Measurements from ENCODE around the gene ALKBH5. TPM values are rescaled to one million over a fixed set of nuclear protein-coding genes. Genes with fewer than 3 reads are reported as not detected.

ALKBH5 gene
- total and polyA plus RNA-seq, 10 of the 15 experiments (the other 5 are each of a cell fraction or from before 2014, with no cell fraction given), result 13.7 to 99.9 (median 52.4) TPM

DNA sequence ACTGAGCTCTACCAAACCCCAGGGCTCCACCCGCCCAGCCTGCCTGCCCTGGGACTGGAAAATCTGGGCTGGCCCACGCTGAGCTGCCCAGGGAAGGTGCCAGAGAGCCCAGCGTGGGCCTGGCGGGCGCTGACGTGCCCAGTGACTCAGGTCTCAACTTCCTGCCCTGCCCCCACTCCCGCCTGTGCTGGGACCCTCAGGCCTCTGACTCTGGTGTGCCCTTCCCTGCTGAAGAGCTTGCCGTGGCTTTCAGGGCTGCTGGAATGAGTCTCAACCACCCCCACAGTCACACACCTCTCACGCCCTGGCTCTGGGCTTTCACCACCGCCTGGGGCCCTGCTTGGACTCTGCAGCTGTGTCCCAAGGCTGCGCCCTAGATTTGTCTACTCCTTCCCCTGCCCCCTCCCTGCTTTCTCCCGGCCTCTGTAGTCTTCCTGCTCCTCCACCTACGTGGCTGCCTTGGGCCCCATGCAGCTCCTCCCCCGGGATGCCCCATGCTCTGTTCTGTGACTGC lies 52.2 kb downstream of the ALKBH5 start:
- RAD21 ChIA-PET (ENCODE audit: unreplicated experiment), result no interaction called here

More for the DNA sequence above, 52.2 kb downstream of the ALKBH5 start:
- H3K4me1 ChIP-seq (ENCODE audit: control insufficient read depth, insufficient read depth, low read length), result no peaks in the 10 kb centered on the region
- no peak overlapping the region for H2AFZ ChIP-seq (ENCODE audit: control insufficient read depth, low read depth, low read length)
- H3K4me2 ChIP-seq (ENCODE audit: control insufficient read depth, insufficient read depth), result no peak overlapping the region
- TF ChIP-seq IRF4 (IDR thresholded peaks at IDR 0.05; ENCODE audit: low read depth, low read length) (no peak), RELA (IDR thresholded peaks at IDR 0.05; ENCODE audit: borderline replicate concordance, partially characterized antibody) (no peak), POU2F2 (IDR thresholded peaks at IDR 0.05; ENCODE audit: borderline replicate concordance, low read depth, low read length) (no peak), CHD2 (IDR thresholded peaks at IDR 0.05; ENCODE audit: borderline replicate concordance, low read depth, low read length) (no peak), BMI1 (IDR thresholded peaks at IDR 0.05; ENCODE audit: borderline replicate concordance) (no peak), BCLAF1 (IDR thresholded peaks at IDR 0.05) (no peak)
- TF ChIP-seq, protein P1, sequence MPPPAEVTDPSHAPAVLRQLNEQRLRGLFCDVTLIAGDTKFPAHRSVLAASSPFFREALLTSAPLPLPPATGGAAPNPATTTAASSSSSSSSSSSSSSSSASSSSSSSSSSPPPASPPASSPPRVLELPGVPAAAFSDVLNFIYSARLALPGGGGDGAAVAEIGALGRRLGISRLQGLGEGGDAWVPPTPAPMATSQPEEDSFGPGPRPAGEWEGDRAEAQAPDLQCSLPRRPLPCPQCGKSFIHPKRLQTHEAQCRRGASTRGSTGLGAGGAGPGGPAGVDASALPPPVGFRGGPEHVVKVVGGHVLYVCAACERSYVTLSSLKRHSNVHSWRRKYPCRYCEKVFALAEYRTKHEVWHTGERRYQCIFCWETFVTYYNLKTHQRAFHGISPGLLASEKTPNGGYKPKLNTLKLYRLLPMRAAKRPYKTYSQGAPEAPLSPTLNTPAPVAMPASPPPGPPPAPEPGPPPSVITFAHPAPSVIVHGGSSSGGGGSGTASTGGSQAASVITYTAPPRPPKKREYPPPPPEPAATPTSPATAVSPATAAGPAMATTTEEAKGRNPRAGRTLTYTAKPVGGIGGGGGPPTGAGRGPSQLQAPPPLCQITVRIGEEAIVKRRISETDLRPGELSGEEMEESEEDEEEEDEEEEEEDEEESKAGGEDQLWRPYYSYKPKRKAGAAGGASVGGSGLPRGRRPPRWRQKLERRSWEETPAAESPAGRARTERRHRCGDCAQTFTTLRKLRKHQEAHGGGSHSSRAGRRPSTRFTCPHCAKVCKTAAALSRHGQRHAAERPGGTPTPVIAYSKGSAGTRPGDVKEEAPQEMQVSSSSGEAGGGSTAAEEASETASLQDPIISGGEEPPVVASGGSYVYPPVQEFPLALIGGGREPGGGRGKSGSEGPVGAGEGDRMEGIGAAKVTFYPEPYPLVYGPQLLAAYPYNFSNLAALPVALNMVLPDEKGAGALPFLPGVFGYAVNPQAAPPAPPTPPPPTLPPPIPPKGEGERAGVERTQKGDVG (CRISPR knock-in tag; IDR thresholded peaks at IDR 0.05), result no peak
- TF ChIP-seq, protein P2, sequence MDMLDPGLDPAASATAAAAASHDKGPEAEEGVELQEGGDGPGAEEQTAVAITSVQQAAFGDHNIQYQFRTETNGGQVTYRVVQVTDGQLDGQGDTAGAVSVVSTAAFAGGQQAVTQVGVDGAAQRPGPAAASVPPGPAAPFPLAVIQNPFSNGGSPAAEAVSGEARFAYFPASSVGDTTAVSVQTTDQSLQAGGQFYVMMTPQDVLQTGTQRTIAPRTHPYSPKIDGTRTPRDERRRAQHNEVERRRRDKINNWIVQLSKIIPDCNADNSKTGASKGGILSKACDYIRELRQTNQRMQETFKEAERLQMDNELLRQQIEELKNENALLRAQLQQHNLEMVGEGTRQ (IDR thresholded peaks at IDR 0.05; ENCODE audit: borderline replicate concordance, low read depth, low read length), result no peak
- no peaks in the 10 kb centered on the region for H3K36me3 ChIP-seq (ENCODE audit: control insufficient read depth in 2 of 2, insufficient read depth in 2 of 2, low read length in 1 of 2)
- no peaks in the 10 kb centered on the region for H3K27me3 ChIP-seq (replicated peaks in 1 of 2; ENCODE audit: control insufficient read depth in 2 of 2, insufficient read depth in 2 of 2, low read length in 1 of 2)
- no peak overlapping the region for H3K9ac ChIP-seq (ENCODE audit: control insufficient read depth, insufficient read depth, low read length)
- 43% methylated on average over 14 of the region's 14 CpGs for WGBS (ENCODE audit: insufficient coverage, insufficient replicate concordance, low lambda C conversion rate, missing lambda C conversion rate)
- ATAC-seq, result no peak
- no peaks in the 10 kb centered on the region for H3K79me2 ChIP-seq (ENCODE audit: control insufficient read depth, insufficient read depth, low read length)
- no peak for DNase-seq (ENCODE audit: low read depth, low spot score)
- ChIA-PET SMC1A (ENCODE audit: uncharacterized antibody, unreplicated experiment) (interaction anchor here (0.7 kb wide), 1 partner anchor 73 kb away, joined by 4 read pairs; no protein-coding TSS in a partner anchor), CTCF (interaction anchor here (0.7 kb wide), 1 partner anchor 14 kb away, joined by 3 read pairs; no protein-coding TSS in a partner anchor), POLR2A (no interaction called here)
- intact Hi-C loops (cut with micrococcal nuclease; ENCODE audit: unreplicated experiment), result no loop called here
- H3K27ac ChIP-seq (ENCODE audit: control insufficient read depth, insufficient read depth), result no peak overlapping the region
- BruUV-seq (replicated peaks), result no TSS peak
- H3K4me3 ChIP-seq, result no peak overlapping the region
- no peak for FAIRE-seq
- no peaks in the 10 kb centered on the region for H4K20me1 ChIP-seq (ENCODE audit: control insufficient read depth, insufficient read depth)
- no peaks in the 10 kb centered on the region for H3K9me3 ChIP-seq (replicated peaks; ENCODE audit: control insufficient read depth, insufficient read depth, low read length)
- in situ Hi-C loops (cut with MboI), result no loop called here

Data from GM12878 (cell line).